ENCODE data around the gene CHN2.

Gene CHN2

GRCh38 chr7:29379551-29379950 is 185.0 kb downstream of the CHN2 start:
- TF ChIP-seq CTCF (IDR thresholded peaks at IDR 0.05; ENCODE audit: control insufficient read depth, extremely low read depth, insufficient read depth) = no peak
- no peak overlapping the region for H3K4me3 ChIP-seq (ENCODE audit: low read depth, low read length)
- DNase-seq (ENCODE audit: low read depth) = no peak

GRCh38 chr7:29381206-29382094 is 186.9 kb downstream of the CHN2 start:
- H3K4me3 ChIP-seq (ENCODE audit: low read depth, low read length) = no peak overlapping the region
- peak; percentile 67 for DNase-seq (ENCODE audit: low read depth)
- no peak for TF ChIP-seq CTCF (IDR thresholded peaks at IDR 0.05; ENCODE audit: control insufficient read depth, extremely low read depth, insufficient read depth)

DNA sequence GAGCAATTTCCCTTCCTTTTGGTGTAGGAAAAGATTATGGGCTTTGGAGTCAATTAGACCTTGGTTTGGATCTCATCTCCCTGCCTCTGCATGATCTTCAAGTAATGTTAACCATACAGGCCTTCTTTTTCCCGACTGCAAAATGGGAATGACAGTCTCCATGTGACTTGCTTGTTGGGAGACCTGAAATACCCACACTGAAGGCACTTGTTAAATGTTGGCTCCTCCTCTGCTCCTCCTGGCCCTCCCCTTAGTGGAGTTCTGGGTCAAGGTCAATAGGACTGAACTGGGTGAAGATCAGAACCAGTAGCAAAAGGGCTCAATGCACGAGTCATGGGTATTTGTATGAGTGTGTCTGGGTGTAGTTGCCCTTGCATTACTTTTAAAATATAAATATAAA is 189.7 kb downstream of the CHN2 start:
- TF ChIP-seq CTCF (IDR thresholded peaks at IDR 0.05; ENCODE audit: control insufficient read depth, extremely low read depth, insufficient read depth) = no peak
- DNase-seq (ENCODE audit: low read depth) = no peak
- no peak overlapping the region for H3K4me3 ChIP-seq (ENCODE audit: low read depth, low read length)

- no peak for DNase-seq (ENCODE audit: low read depth)
- TF ChIP-seq CTCF (IDR thresholded peaks at IDR 0.05; ENCODE audit: control insufficient read depth, extremely low read depth, insufficient read depth) = no peak
- no peak overlapping the region for H3K4me3 ChIP-seq (ENCODE audit: low read depth, low read length)
These were observed 190.7 kb downstream of the CHN2 start for GRCh38 chr7:29385214-29385814.

- no peak overlapping the region for H3K4me3 ChIP-seq (ENCODE audit: low read depth, low read length)
- no peak for TF ChIP-seq CTCF (IDR thresholded peaks at IDR 0.05; ENCODE audit: control insufficient read depth, extremely low read depth, insufficient read depth)
- no peak for DNase-seq (ENCODE audit: low read depth)
These were observed 191.7 kb downstream of the CHN2 start for GRCh38 chr7:29386196-29386765.

- H3K4me3 ChIP-seq (ENCODE audit: low read depth, low read length) = no peak overlapping the region
- no peak for TF ChIP-seq CTCF (IDR thresholded peaks at IDR 0.05; ENCODE audit: control insufficient read depth, extremely low read depth, insufficient read depth)
- no peak for DNase-seq (ENCODE audit: low read depth)
These were observed 196.7 kb downstream of the CHN2 start for GRCh38 chr7:29391262-29391661.

All from LNCaP clone FGC (cell line).